ENCODE results near the gene NAPEPLD. TPM values are rescaled to one million over a fixed set of nuclear protein-coding genes. Genes with fewer than 3 reads are reported as not detected.

NAPEPLD gene
- total RNA-seq, 1 experiment from 2014 or later: 7.5 TPM

DNA sequence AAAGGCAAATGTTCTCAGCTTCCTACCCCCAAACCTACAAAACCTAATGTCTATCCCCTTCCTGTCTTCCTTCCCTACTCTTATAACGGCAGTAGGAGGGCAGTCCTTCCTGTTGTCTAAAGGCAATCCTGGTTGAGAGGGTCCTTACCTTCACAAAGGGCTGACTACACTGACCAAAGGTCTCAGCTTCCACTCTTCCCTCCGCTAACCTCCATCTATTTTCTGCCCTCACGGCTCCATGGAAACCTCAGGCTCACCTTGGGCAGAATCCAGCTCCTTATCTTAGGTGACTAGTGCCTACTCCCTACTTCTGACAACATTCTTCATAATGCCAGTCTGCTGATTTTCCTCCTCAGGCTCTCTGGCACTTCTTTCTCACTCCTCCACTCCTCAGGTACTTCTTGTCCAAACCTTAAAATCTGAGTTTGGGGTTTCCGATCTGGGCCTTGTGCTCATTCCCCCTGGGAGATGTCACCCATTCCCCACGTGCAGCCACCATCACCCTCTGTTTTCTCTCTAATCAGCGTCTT is 74.8 kb downstream of the NAPEPLD start:
- Mint-ChIP-seq H3K4me1 (peaks cover 22% of the 10 kb centered on the region), H3K27ac (peak overlapping the region; percentile 28), H3K4me3 (peak overlapping the region; percentile 91), H3K9me3 (peaks cover 6% of the 10 kb centered on the region; the same call in 1 of the 2 replicates), H3K36me3 (peaks cover 4% of the 10 kb centered on the region), H3K27me3 (ENCODE audit: low read depth) (no peaks in the 10 kb centered on the region)
- DNase-seq (ENCODE audit: low spot score) (no peak), ATAC-seq (peak; percentile 3)
- TF ChIP-seq ZNF263 (CRISPR knock-in tag; IDR thresholded peaks at IDR 0.05; ENCODE audit: low read depth): no peak
- no peak for TF ChIP-seq USF2 (CRISPR knock-in tag; IDR thresholded peaks at IDR 0.05)
- TF ChIP-seq, protein P1, sequence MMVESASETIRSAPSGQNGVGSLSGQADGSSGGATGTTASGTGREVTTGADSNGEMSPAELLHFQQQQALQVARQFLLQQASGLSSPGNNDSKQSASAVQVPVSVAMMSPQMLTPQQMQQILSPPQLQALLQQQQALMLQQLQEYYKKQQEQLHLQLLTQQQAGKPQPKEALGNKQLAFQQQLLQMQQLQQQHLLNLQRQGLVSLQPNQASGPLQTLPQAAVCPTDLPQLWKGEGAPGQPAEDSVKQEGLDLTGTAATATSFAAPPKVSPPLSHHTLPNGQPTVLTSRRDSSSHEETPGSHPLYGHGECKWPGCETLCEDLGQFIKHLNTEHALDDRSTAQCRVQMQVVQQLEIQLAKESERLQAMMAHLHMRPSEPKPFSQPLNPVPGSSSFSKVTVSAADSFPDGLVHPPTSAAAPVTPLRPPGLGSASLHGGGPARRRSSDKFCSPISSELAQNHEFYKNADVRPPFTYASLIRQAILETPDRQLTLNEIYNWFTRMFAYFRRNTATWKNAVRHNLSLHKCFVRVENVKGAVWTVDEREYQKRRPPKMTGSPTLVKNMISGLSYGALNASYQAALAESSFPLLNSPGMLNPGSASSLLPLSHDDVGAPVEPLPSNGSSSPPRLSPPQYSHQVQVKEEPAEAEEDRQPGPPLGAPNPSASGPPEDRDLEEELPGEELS (CRISPR knock-in tag; IDR thresholded peaks at IDR 0.05): no peak
- no peak for TF ChIP-seq NR1H2 (CRISPR knock-in tag; IDR thresholded peaks at IDR 0.05)
- TF ChIP-seq E2F5 (CRISPR knock-in tag; IDR thresholded peaks at IDR 0.05): no peak
- no peak for TF ChIP-seq CBFB (CRISPR knock-in tag; IDR thresholded peaks at IDR 0.05; ENCODE audit: low read depth)
- no peak for TF ChIP-seq IRF1 (CRISPR knock-in tag; IDR thresholded peaks at IDR 0.05)
- TF ChIP-seq, protein P2, sequence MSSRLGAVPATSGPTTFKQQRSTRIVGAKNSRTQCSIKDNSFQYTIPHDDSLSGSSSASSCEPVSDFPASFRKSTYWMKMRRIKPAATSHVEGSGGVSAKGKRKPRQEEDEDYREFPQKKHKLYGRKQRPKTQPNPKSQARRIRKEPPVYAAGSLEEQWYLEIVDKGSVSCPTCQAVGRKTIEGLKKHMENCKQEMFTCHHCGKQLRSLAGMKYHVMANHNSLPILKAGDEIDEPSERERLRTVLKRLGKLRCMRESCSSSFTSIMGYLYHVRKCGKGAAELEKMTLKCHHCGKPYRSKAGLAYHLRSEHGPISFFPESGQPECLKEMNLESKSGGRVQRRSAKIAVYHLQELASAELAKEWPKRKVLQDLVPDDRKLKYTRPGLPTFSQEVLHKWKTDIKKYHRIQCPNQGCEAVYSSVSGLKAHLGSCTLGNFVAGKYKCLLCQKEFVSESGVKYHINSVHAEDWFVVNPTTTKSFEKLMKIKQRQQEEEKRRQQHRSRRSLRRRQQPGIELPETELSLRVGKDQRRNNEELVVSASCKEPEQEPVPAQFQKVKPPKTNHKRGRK (CRISPR knock-in tag; IDR thresholded peaks at IDR 0.05; ENCODE audit: borderline replicate concordance): no peak
- TF ChIP-seq SP1 (CRISPR knock-in tag; conservative IDR thresholded peaks at IDR 0.05): no peak
- TF ChIP-seq MYBL2 (CRISPR knock-in tag; IDR thresholded peaks at IDR 0.05): no peak
- TF ChIP-seq, protein P3, sequence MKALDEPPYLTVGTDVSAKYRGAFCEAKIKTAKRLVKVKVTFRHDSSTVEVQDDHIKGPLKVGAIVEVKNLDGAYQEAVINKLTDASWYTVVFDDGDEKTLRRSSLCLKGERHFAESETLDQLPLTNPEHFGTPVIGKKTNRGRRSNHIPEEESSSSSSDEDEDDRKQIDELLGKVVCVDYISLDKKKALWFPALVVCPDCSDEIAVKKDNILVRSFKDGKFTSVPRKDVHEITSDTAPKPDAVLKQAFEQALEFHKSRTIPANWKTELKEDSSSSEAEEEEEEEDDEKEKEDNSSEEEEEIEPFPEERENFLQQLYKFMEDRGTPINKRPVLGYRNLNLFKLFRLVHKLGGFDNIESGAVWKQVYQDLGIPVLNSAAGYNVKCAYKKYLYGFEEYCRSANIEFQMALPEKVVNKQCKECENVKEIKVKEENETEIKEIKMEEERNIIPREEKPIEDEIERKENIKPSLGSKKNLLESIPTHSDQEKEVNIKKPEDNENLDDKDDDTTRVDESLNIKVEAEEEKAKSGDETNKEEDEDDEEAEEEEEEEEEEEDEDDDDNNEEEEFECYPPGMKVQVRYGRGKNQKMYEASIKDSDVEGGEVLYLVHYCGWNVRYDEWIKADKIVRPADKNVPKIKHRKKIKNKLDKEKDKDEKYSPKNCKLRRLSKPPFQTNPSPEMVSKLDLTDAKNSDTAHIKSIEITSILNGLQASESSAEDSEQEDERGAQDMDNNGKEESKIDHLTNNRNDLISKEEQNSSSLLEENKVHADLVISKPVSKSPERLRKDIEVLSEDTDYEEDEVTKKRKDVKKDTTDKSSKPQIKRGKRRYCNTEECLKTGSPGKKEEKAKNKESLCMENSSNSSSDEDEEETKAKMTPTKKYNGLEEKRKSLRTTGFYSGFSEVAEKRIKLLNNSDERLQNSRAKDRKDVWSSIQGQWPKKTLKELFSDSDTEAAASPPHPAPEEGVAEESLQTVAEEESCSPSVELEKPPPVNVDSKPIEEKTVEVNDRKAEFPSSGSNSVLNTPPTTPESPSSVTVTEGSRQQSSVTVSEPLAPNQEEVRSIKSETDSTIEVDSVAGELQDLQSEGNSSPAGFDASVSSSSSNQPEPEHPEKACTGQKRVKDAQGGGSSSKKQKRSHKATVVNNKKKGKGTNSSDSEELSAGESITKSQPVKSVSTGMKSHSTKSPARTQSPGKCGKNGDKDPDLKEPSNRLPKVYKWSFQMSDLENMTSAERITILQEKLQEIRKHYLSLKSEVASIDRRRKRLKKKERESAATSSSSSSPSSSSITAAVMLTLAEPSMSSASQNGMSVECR (CRISPR knock-in tag; IDR thresholded peaks at IDR 0.05; ENCODE audit: borderline replicate concordance): no peak
- TF ChIP-seq, protein P4, sequence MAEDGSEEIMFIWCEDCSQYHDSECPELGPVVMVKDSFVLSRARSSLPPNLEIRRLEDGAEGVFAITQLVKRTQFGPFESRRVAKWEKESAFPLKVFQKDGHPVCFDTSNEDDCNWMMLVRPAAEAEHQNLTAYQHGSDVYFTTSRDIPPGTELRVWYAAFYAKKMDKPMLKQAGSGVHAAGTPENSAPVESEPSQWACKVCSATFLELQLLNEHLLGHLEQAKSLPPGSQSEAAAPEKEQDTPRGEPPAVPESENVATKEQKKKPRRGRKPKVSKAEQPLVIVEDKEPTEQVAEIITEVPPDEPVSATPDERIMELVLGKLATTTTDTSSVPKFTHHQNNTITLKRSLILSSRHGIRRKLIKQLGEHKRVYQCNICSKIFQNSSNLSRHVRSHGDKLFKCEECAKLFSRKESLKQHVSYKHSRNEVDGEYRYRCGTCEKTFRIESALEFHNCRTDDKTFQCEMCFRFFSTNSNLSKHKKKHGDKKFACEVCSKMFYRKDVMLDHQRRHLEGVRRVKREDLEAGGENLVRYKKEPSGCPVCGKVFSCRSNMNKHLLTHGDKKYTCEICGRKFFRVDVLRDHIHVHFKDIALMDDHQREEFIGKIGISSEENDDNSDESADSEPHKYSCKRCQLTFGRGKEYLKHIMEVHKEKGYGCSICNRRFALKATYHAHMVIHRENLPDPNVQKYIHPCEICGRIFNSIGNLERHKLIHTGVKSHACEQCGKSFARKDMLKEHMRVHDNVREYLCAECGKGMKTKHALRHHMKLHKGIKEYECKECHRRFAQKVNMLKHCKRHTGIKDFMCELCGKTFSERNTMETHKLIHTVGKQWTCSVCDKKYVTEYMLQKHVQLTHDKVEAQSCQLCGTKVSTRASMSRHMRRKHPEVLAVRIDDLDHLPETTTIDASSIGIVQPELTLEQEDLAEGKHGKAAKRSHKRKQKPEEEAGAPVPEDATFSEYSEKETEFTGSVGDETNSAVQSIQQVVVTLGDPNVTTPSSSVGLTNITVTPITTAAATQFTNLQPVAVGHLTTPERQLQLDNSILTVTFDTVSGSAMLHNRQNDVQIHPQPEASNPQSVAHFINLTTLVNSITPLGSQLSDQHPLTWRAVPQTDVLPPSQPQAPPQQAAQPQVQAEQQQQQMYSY (CRISPR knock-in tag; IDR thresholded peaks at IDR 0.05): no peak
- no peak for TF ChIP-seq NFATC4 (CRISPR knock-in tag; IDR thresholded peaks at IDR 0.05)
- TF ChIP-seq, protein P5, sequence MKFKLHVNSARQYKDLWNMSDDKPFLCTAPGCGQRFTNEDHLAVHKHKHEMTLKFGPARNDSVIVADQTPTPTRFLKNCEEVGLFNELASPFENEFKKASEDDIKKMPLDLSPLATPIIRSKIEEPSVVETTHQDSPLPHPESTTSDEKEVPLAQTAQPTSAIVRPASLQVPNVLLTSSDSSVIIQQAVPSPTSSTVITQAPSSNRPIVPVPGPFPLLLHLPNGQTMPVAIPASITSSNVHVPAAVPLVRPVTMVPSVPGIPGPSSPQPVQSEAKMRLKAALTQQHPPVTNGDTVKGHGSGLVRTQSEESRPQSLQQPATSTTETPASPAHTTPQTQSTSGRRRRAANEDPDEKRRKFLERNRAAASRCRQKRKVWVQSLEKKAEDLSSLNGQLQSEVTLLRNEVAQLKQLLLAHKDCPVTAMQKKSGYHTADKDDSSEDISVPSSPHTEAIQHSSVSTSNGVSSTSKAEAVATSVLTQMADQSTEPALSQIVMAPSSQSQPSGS (CRISPR knock-in tag; IDR thresholded peaks at IDR 0.05; ENCODE audit: borderline replicate concordance, low read depth): no peak
- TF ChIP-seq ZBTB21 (CRISPR knock-in tag; IDR thresholded peaks at IDR 0.05; ENCODE audit: borderline replicate concordance): no peak
- TF ChIP-seq ZNF423 (CRISPR knock-in tag; IDR thresholded peaks at IDR 0.05): no peak
- TF ChIP-seq SMAD3 (CRISPR knock-in tag; IDR thresholded peaks at IDR 0.05; ENCODE audit: borderline replicate concordance): no peak
- TF ChIP-seq, protein P6, sequence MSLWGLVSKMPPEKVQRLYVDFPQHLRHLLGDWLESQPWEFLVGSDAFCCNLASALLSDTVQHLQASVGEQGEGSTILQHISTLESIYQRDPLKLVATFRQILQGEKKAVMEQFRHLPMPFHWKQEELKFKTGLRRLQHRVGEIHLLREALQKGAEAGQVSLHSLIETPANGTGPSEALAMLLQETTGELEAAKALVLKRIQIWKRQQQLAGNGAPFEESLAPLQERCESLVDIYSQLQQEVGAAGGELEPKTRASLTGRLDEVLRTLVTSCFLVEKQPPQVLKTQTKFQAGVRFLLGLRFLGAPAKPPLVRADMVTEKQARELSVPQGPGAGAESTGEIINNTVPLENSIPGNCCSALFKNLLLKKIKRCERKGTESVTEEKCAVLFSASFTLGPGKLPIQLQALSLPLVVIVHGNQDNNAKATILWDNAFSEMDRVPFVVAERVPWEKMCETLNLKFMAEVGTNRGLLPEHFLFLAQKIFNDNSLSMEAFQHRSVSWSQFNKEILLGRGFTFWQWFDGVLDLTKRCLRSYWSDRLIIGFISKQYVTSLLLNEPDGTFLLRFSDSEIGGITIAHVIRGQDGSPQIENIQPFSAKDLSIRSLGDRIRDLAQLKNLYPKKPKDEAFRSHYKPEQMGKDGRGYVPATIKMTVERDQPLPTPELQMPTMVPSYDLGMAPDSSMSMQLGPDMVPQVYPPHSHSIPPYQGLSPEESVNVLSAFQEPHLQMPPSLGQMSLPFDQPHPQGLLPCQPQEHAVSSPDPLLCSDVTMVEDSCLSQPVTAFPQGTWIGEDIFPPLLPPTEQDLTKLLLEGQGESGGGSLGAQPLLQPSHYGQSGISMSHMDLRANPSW (CRISPR knock-in tag; conservative IDR thresholded peaks at IDR 0.05; ENCODE audit: low read depth): no peak
- ChIA-PET POLR2A (interaction anchor here (1.6 kb wide), 1 partner anchor 325 kb away, joined by 6 read pairs; the partner anchor contains the start of gene FAM185A), CTCF (interaction anchor here (1.5 to 2.9 kb wide), 2 partner anchors 8 to 12 kb away, joined by 14 to 47 read pairs; no protein-coding TSS in a partner anchor)
